IPS-18a (cell line): Measurements from ENCODE around the gene SLC23A2.

ENCODE experiments used
- H3K27ac ChIP-seq: one replicate; pipeline ENCODE4 v1.5.1; 2013; ENCODE audit warnings: low read length
- H3K27me3 ChIP-seq: one replicate; pipeline ENCODE4 v1.6.1; 2013; ENCODE audit warnings: mild to moderate bottlenecking, low read length; ENCODE audit not compliant: control insufficient read depth, insufficient read depth
- H3K36me3 ChIP-seq: one replicate; pipeline ENCODE4 v1.6.1; 2013; ENCODE audit warnings: low read depth, low read length; ENCODE audit not compliant: control insufficient read depth
- H3K4me1 ChIP-seq: one replicate; pipeline ENCODE4 v1.6.1; 2013; ENCODE audit warnings: low read depth, low read length; ENCODE audit not compliant: control insufficient read depth
- H3K4me3 ChIP-seq: one replicate; pipeline ENCODE4 v1.5.1; 2013; ENCODE audit warnings: low read length
- H3K9ac ChIP-seq: one replicate; pipeline ENCODE4 v1.6.1; 2013; ENCODE audit warnings: mild to moderate bottlenecking, low read length, moderate library complexity
- H3K9me3 ChIP-seq: one replicate; pipeline ENCODE4 v1.6.1; 2013; ENCODE audit warnings: low read depth, low read length; ENCODE audit not compliant: control insufficient read depth

SLC23A2 gene

GRCh38 chr20:4846821-4847220, 154.5 kb downstream of the SLC23A2 start:
- H3K4me1 ChIP-seq = no peaks in the 10 kb centered on the region
- H3K36me3 ChIP-seq = no peaks in the 10 kb centered on the region
- H3K9me3 ChIP-seq = no peaks in the 10 kb centered on the region
- H3K4me3 ChIP-seq = no peak overlapping the region
- no peak overlapping the region for H3K9ac ChIP-seq
- no peaks in the 10 kb centered on the region for H3K27me3 ChIP-seq
- no peak overlapping the region for H3K27ac ChIP-seq

GRCh38 chr20:4844751-4845465, 156.4 kb downstream of the SLC23A2 start:
- no peaks in the 10 kb centered on the region for H3K36me3 ChIP-seq
- H3K27ac ChIP-seq = no peak overlapping the region

GRCh38 chr20:4844325-4844724, 157.0 kb downstream of the SLC23A2 start:
- Histone ChIP-seq H3K9me3 (no peaks in the 10 kb centered on the region), H3K9ac (no peak overlapping the region), H3K27me3 (no peaks in the 10 kb centered on the region), H3K27ac (no peak overlapping the region), H3K4me3 (no peak overlapping the region), H3K36me3 (no peaks in the 10 kb centered on the region), H3K4me1 (no peaks in the 10 kb centered on the region)

More at GRCh38 chr20:4844751-4845465, 156.4 kb downstream of the SLC23A2 start:
- no peaks in the 10 kb centered on the region for H3K4me1 ChIP-seq
- H3K27me3 ChIP-seq = no peaks in the 10 kb centered on the region
- no peaks in the 10 kb centered on the region for H3K9me3 ChIP-seq
- no peak overlapping the region for H3K4me3 ChIP-seq
- H3K9ac ChIP-seq = no peak overlapping the region

- no peak overlapping the region for H3K27ac ChIP-seq
- H3K4me1 ChIP-seq = no peaks in the 10 kb centered on the region
- no peaks in the 10 kb centered on the region for H3K27me3 ChIP-seq
- H3K9ac ChIP-seq = no peak overlapping the region
- no peaks in the 10 kb centered on the region for H3K36me3 ChIP-seq
- no peaks in the 10 kb centered on the region for H3K9me3 ChIP-seq
- no peak overlapping the region for H3K4me3 ChIP-seq
Measured at GRCh38 chr20:4840801-4841200, 160.5 kb downstream of the SLC23A2 start.

GRCh38 chr20:4838526-4838925, 162.8 kb downstream of the SLC23A2 start:
- H3K4me1 ChIP-seq = no peaks in the 10 kb centered on the region

GRCh38 chr20:4837760-4838159, 163.6 kb downstream of the SLC23A2 start:
- no peaks in the 10 kb centered on the region for H3K9me3 ChIP-seq
- no peaks in the 10 kb centered on the region for H3K4me1 ChIP-seq
- no peaks in the 10 kb centered on the region for H3K27me3 ChIP-seq
- no peak overlapping the region for H3K4me3 ChIP-seq
- H3K9ac ChIP-seq = no peak overlapping the region
- H3K36me3 ChIP-seq = no peaks in the 10 kb centered on the region
- H3K27ac ChIP-seq = no peak overlapping the region

More at GRCh38 chr20:4838526-4838925, 162.8 kb downstream of the SLC23A2 start:
- Histone ChIP-seq H3K9ac (no peak overlapping the region), H3K9me3 (no peaks in the 10 kb centered on the region), H3K27ac (no peak overlapping the region), H3K4me3 (no peak overlapping the region), H3K36me3 (no peaks in the 10 kb centered on the region), H3K27me3 (no peaks in the 10 kb centered on the region)

GRCh38 chr20:4836935-4837334, 164.4 kb downstream of the SLC23A2 start:
- H3K27me3 ChIP-seq = no peaks in the 10 kb centered on the region
- no peaks in the 10 kb centered on the region for H3K9me3 ChIP-seq
- H3K9ac ChIP-seq = no peak overlapping the region
- H3K4me1 ChIP-seq = no peaks in the 10 kb centered on the region
- H3K36me3 ChIP-seq = no peaks in the 10 kb centered on the region
- H3K4me3 ChIP-seq = no peak overlapping the region
- no peak overlapping the region for H3K27ac ChIP-seq

- no peaks in the 10 kb centered on the region for H3K9me3 ChIP-seq
- no peaks in the 10 kb centered on the region for H3K36me3 ChIP-seq
- no peaks in the 10 kb centered on the region for H3K27me3 ChIP-seq
- no peak overlapping the region for H3K9ac ChIP-seq
- H3K27ac ChIP-seq = no peak overlapping the region
- H3K4me3 ChIP-seq = no peak overlapping the region
- H3K4me1 ChIP-seq = no peaks in the 10 kb centered on the region
Measured at GRCh38 chr20:4836473-4836872, 164.8 kb downstream of the SLC23A2 start.

GRCh38 chr20:4835244-4836177, 165.8 kb downstream of the SLC23A2 start:
- H3K9me3 ChIP-seq = no peaks in the 10 kb centered on the region
- H3K36me3 ChIP-seq = no peaks in the 10 kb centered on the region
- H3K4me3 ChIP-seq = no peak overlapping the region
- no peak overlapping the region for H3K27ac ChIP-seq
- no peaks in the 10 kb centered on the region for H3K4me1 ChIP-seq
- no peak overlapping the region for H3K9ac ChIP-seq
- no peaks in the 10 kb centered on the region for H3K27me3 ChIP-seq

- Histone ChIP-seq H3K9me3 (no peaks in the 10 kb centered on the region), H3K9ac (no peak overlapping the region), H3K4me1 (no peaks in the 10 kb centered on the region), H3K4me3 (no peak overlapping the region), H3K27me3 (no peaks in the 10 kb centered on the region), H3K36me3 (no peaks in the 10 kb centered on the region), H3K27ac (no peak overlapping the region)
Measured at GRCh38 chr20:4833074-4833728, 168.1 kb downstream of the SLC23A2 start.

GRCh38 chr20:4832469-4832868, 168.8 kb downstream of the SLC23A2 start:
- Histone ChIP-seq H3K9me3 (no peaks in the 10 kb centered on the region), H3K27me3 (no peaks in the 10 kb centered on the region), H3K36me3 (no peaks in the 10 kb centered on the region), H3K4me1 (no peaks in the 10 kb centered on the region), H3K4me3 (no peak overlapping the region), H3K27ac (no peak overlapping the region), H3K9ac (no peak overlapping the region)
